ENCODE data around the gene VNN1.

The VNN1 gene

GRCh38 chr6:132742495-132742894 lies 28.6 kb upstream of the VNN1 start:
- Histone ChIP-seq H3K4ac (ENCODE audit: low read depth, low read length) (no peak overlapping the region), H3K18ac (ENCODE audit: low read length) (no peak overlapping the region), H2BK120ac (ENCODE audit: low read depth, low read length) (no peak overlapping the region), H3K27me3 (ENCODE audit: insufficient read depth, low read length, poor library complexity) (no peaks in the 10 kb centered on the region), H3K79me1 (ENCODE audit: low read length) (no peaks in the 10 kb centered on the region), H2BK5ac (ENCODE audit: low read length) (no peak overlapping the region), H3K36me3 (ENCODE audit: control insufficient read depth, insufficient read depth, low read length) (no peaks in the 10 kb centered on the region), H2AK5ac (ENCODE audit: low read length) (no peak overlapping the region), H4K5ac (ENCODE audit: low read length) (no peak overlapping the region), H3K4me3 (ENCODE audit: low read length) (no peak overlapping the region), H2BK15ac (replicated peaks; ENCODE audit: low read depth) (no peak overlapping the region), H3K9ac (ENCODE audit: low read length) (no peak overlapping the region), H3K4me2 (ENCODE audit: low read length) (no peak overlapping the region), H3K23ac (ENCODE audit: low read length) (no peak overlapping the region), H3K56ac (ENCODE audit: low read length) (no peak overlapping the region), H3K79me2 (ENCODE audit: control insufficient read depth, insufficient read depth, low read length) (no peaks in the 10 kb centered on the region), H4K8ac (ENCODE audit: low read depth, low read length) (no peak overlapping the region), H3K4me1 (ENCODE audit: control insufficient read depth, low read depth, low read length) (no peaks in the 10 kb centered on the region), H3K27ac (ENCODE audit: low read depth, low read length) (no peak overlapping the region)
- DNase-seq = no peak
- no CpG with 5 or more reads among the region's 4 CpGs for WGBS (ENCODE audit: extremely low coverage, insufficient coverage, low lambda C conversion rate)

GRCh38 chr6:132741281-132741680 lies 27.4 kb upstream of the VNN1 start:
- Histone ChIP-seq H4K8ac (ENCODE audit: low read depth, low read length) (no peak overlapping the region), H3K79me1 (ENCODE audit: low read length) (no peaks in the 10 kb centered on the region), H3K4me3 (ENCODE audit: low read length) (no peak overlapping the region), H2BK15ac (replicated peaks; ENCODE audit: low read depth) (no peak overlapping the region), H4K5ac (ENCODE audit: low read length) (no peak overlapping the region), H3K4me1 (ENCODE audit: control insufficient read depth, low read depth, low read length) (no peaks in the 10 kb centered on the region), H2BK5ac (ENCODE audit: low read length) (no peak overlapping the region), H3K4me2 (ENCODE audit: low read length) (no peak overlapping the region), H2AK5ac (ENCODE audit: low read length) (no peak overlapping the region), H3K36me3 (ENCODE audit: control insufficient read depth, insufficient read depth, low read length) (no peaks in the 10 kb centered on the region), H3K27ac (ENCODE audit: low read depth, low read length) (no peak overlapping the region), H3K79me2 (ENCODE audit: control insufficient read depth, insufficient read depth, low read length) (no peaks in the 10 kb centered on the region), H3K18ac (ENCODE audit: low read length) (no peak overlapping the region), H2BK120ac (ENCODE audit: low read depth, low read length) (no peak overlapping the region), H3K23ac (ENCODE audit: low read length) (no peak overlapping the region), H3K9ac (ENCODE audit: low read length) (no peak overlapping the region), H3K56ac (ENCODE audit: low read length) (no peak overlapping the region), H3K27me3 (ENCODE audit: insufficient read depth, low read length, poor library complexity) (no peaks in the 10 kb centered on the region), H3K4ac (ENCODE audit: low read depth, low read length) (no peak overlapping the region)
- no CpG with 5 or more reads among the region's 1 CpG for WGBS (ENCODE audit: extremely low coverage, insufficient coverage, low lambda C conversion rate)
- DNase-seq = no peak

GRCh38 chr6:132736239-132736638 lies 22.4 kb upstream of the VNN1 start:
- no peak overlapping the region for H3K27ac ChIP-seq (ENCODE audit: low read depth, low read length)
- H3K27me3 ChIP-seq (ENCODE audit: insufficient read depth, low read length, poor library complexity) = no peaks in the 10 kb centered on the region
- H2AK5ac ChIP-seq (ENCODE audit: low read length) = no peak overlapping the region
- no peak overlapping the region for H3K23ac ChIP-seq (ENCODE audit: low read length)
- H4K8ac ChIP-seq (ENCODE audit: low read depth, low read length) = no peak overlapping the region
- no peak overlapping the region for H2BK15ac ChIP-seq (replicated peaks; ENCODE audit: low read depth)
- H3K4me3 ChIP-seq (ENCODE audit: low read length) = no peak overlapping the region
- H2BK5ac ChIP-seq (ENCODE audit: low read length) = no peak overlapping the region
- no peak overlapping the region for H3K9ac ChIP-seq (ENCODE audit: low read length)
- H3K79me2 ChIP-seq (ENCODE audit: control insufficient read depth, insufficient read depth, low read length) = no peaks in the 10 kb centered on the region
- no peak overlapping the region for H3K56ac ChIP-seq (ENCODE audit: low read length)
- H3K79me1 ChIP-seq (ENCODE audit: low read length) = no peaks in the 10 kb centered on the region
- H2BK120ac ChIP-seq (ENCODE audit: low read depth, low read length) = no peak overlapping the region
- no peaks in the 10 kb centered on the region for H3K36me3 ChIP-seq (ENCODE audit: control insufficient read depth, insufficient read depth, low read length)
- no peak overlapping the region for H3K18ac ChIP-seq (ENCODE audit: low read length)
- H3K4me2 ChIP-seq (ENCODE audit: low read length) = no peak overlapping the region
- no peak overlapping the region for H4K5ac ChIP-seq (ENCODE audit: low read length)
- no peak overlapping the region for H3K4ac ChIP-seq (ENCODE audit: low read depth, low read length)
- WGBS (ENCODE audit: extremely low coverage, insufficient coverage, low lambda C conversion rate) = no CpG with 5 or more reads among the region's 1 CpG
- DNase-seq = no peak
- H3K4me1 ChIP-seq (ENCODE audit: control insufficient read depth, low read depth, low read length) = no peaks in the 10 kb centered on the region

- H4K8ac ChIP-seq (ENCODE audit: low read depth, low read length) = no peak overlapping the region
- peak; percentile 21 for DNase-seq
- no peak overlapping the region for H3K4me3 ChIP-seq (ENCODE audit: low read length)
- H2AK5ac ChIP-seq (ENCODE audit: low read length) = no peak overlapping the region
- H3K79me1 ChIP-seq (ENCODE audit: low read length) = no peaks in the 10 kb centered on the region
- no peaks in the 10 kb centered on the region for H3K4me1 ChIP-seq (ENCODE audit: control insufficient read depth, low read depth, low read length)
- no CpG with 5 or more reads among the region's 3 CpGs for WGBS (ENCODE audit: extremely low coverage, insufficient coverage, low lambda C conversion rate)
- no peaks in the 10 kb centered on the region for H3K36me3 ChIP-seq (ENCODE audit: control insufficient read depth, insufficient read depth, low read length)
- no peaks in the 10 kb centered on the region for H3K27me3 ChIP-seq (ENCODE audit: insufficient read depth, low read length, poor library complexity)
- H3K79me2 ChIP-seq (ENCODE audit: control insufficient read depth, insufficient read depth, low read length) = no peaks in the 10 kb centered on the region
- H3K18ac ChIP-seq (ENCODE audit: low read length) = no peak overlapping the region
- no peak overlapping the region for H3K4ac ChIP-seq (ENCODE audit: low read depth, low read length)
- H4K5ac ChIP-seq (ENCODE audit: low read length) = no peak overlapping the region
- H2BK5ac ChIP-seq (ENCODE audit: low read length) = no peak overlapping the region
- H3K56ac ChIP-seq (ENCODE audit: low read length) = no peak overlapping the region
- H3K9ac ChIP-seq (ENCODE audit: low read length) = no peak overlapping the region
- no peak overlapping the region for H2BK120ac ChIP-seq (ENCODE audit: low read depth, low read length)
- no peak overlapping the region for H3K23ac ChIP-seq (ENCODE audit: low read length)
- no peak overlapping the region for H3K27ac ChIP-seq (ENCODE audit: low read depth, low read length)
- no peak overlapping the region for H3K4me2 ChIP-seq (ENCODE audit: low read length)
- H2BK15ac ChIP-seq (replicated peaks; ENCODE audit: low read depth) = no peak overlapping the region
Measured at GRCh38 chr6:132734694-132735236, 20.9 kb upstream of the VNN1 start.

DNA sequence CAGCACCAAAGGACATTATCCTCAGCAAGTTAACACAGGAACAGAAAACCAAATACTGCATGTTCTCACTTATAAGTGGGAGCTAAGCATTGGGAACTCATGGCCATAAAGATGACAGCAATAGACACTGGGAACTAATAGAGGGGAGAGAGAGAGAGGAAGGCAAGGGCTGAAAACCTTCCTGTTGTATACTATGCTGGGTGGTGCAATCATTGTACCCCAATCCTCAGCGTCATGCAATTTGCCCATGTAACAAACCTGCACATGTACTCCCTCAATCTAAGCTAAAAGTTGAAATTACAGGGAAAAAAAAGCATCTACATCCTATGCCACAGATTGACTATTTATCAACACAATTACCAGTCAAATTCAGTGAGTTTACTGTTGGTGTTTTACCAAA lies 20.0 kb upstream of the VNN1 start:
- no peak for DNase-seq
- H3K79me2 ChIP-seq (ENCODE audit: control insufficient read depth, insufficient read depth, low read length) = no peaks in the 10 kb centered on the region
- no peak overlapping the region for H3K4ac ChIP-seq (ENCODE audit: low read depth, low read length)
- H2AK5ac ChIP-seq (ENCODE audit: low read length) = no peak overlapping the region
- no peak overlapping the region for H4K8ac ChIP-seq (ENCODE audit: low read depth, low read length)
- H3K27me3 ChIP-seq (ENCODE audit: insufficient read depth, low read length, poor library complexity) = no peaks in the 10 kb centered on the region
- H3K9ac ChIP-seq (ENCODE audit: low read length) = no peak overlapping the region
- H3K56ac ChIP-seq (ENCODE audit: low read length) = no peak overlapping the region
- no peak overlapping the region for H2BK5ac ChIP-seq (ENCODE audit: low read length)
- H3K18ac ChIP-seq (ENCODE audit: low read length) = no peak overlapping the region
- no peaks in the 10 kb centered on the region for H3K4me1 ChIP-seq (ENCODE audit: control insufficient read depth, low read depth, low read length)
- H3K23ac ChIP-seq (ENCODE audit: low read length) = no peak overlapping the region
- H2BK120ac ChIP-seq (ENCODE audit: low read depth, low read length) = no peak overlapping the region
- H3K4me3 ChIP-seq (ENCODE audit: low read length) = no peak overlapping the region
- no peak overlapping the region for H2BK15ac ChIP-seq (replicated peaks; ENCODE audit: low read depth)
- H3K27ac ChIP-seq (ENCODE audit: low read depth, low read length) = no peak overlapping the region
- H3K79me1 ChIP-seq (ENCODE audit: low read length) = no peaks in the 10 kb centered on the region
- no peak overlapping the region for H4K5ac ChIP-seq (ENCODE audit: low read length)
- H3K36me3 ChIP-seq (ENCODE audit: control insufficient read depth, insufficient read depth, low read length) = no peaks in the 10 kb centered on the region
- WGBS (ENCODE audit: extremely low coverage, insufficient coverage, low lambda C conversion rate) = no CpG with 5 or more reads among the region's 1 CpG
- H3K4me2 ChIP-seq (ENCODE audit: low read length) = no peak overlapping the region

GRCh38 chr6:132733283-132733682 lies 19.4 kb upstream of the VNN1 start:
- WGBS (ENCODE audit: extremely low coverage, insufficient coverage, low lambda C conversion rate) = no CpG with 5 or more reads among the region's 2 CpGs
- DNase-seq = no peak
- Histone ChIP-seq H3K4ac (ENCODE audit: low read depth, low read length) (no peak overlapping the region), H3K4me2 (ENCODE audit: low read length) (no peak overlapping the region), H3K27ac (ENCODE audit: low read depth, low read length) (no peak overlapping the region), H3K56ac (ENCODE audit: low read length) (no peak overlapping the region), H3K79me2 (ENCODE audit: control insufficient read depth, insufficient read depth, low read length) (no peaks in the 10 kb centered on the region), H2AK5ac (ENCODE audit: low read length) (no peak overlapping the region), H4K8ac (ENCODE audit: low read depth, low read length) (no peak overlapping the region), H3K27me3 (ENCODE audit: insufficient read depth, low read length, poor library complexity) (no peaks in the 10 kb centered on the region), H3K9ac (ENCODE audit: low read length) (no peak overlapping the region), H3K79me1 (ENCODE audit: low read length) (no peaks in the 10 kb centered on the region), H3K4me3 (ENCODE audit: low read length) (no peak overlapping the region), H3K4me1 (ENCODE audit: control insufficient read depth, low read depth, low read length) (no peaks in the 10 kb centered on the region), H3K36me3 (ENCODE audit: control insufficient read depth, insufficient read depth, low read length) (no peaks in the 10 kb centered on the region), H3K18ac (ENCODE audit: low read length) (no peak overlapping the region), H2BK15ac (replicated peaks; ENCODE audit: low read depth) (no peak overlapping the region), H4K5ac (ENCODE audit: low read length) (no peak overlapping the region), H2BK5ac (ENCODE audit: low read length) (no peak overlapping the region), H2BK120ac (ENCODE audit: low read depth, low read length) (no peak overlapping the region), H3K23ac (ENCODE audit: low read length) (no peak overlapping the region)

All from mesendoderm (in vitro differentiated cells).